Activated CD8-positive, alpha-beta memory T cell treated with anti-CD3 and anti-CD28 coated beads, Interleukin-2, amount 50 U/mL, for 24 hours (primary cell): ENCODE measurements around the gene TFR2.
A peak's percentile ranks its signal among the peaks of the same experiment; 100 is the strongest.

ENCODE experiments used
- DNase-seq: peaks from one replicate; pipeline ENCODE4 v3.0.0-alpha.2; 2020; ENCODE audit errors: extremely low read depth

TFR2 gene

GRCh38 chr7:100654908-100655831, 13.8 kb upstream of the TFR2 start:
- no peak for DNase-seq

GRCh38 chr7:100649826-100650565, 8.6 kb upstream of the TFR2 start:
- no peak for DNase-seq

- DNase-seq = no peak
Measured at GRCh38 chr7:100642534-100642907, 1.2 kb upstream of the TFR2 start.

- DNase-seq = no peak
Measured at GRCh38 chr7:100641860-100642533, 645 bp upstream of the TFR2 start.

- no peak for DNase-seq
Measured at GRCh38 chr7:100640517-100641440, 573 bp downstream of the TFR2 start.

GRCh38 chr7:100639995-100640516, 1.3 kb downstream of the TFR2 start:
- no peak for DNase-seq

GRCh38 chr7:100632951-100633717, 8.2 kb downstream of the TFR2 start:
- DNase-seq = no peak

- DNase-seq = no peak
Measured at GRCh38 chr7:100630066-100630465, 11.3 kb downstream of the TFR2 start.

- DNase-seq = no peak
Measured at GRCh38 chr7:100629117-100629716, 12.1 kb downstream of the TFR2 start.

GRCh38 chr7:100627238-100627549, 14.2 kb downstream of the TFR2 start:
- DNase-seq = no peak

- DNase-seq = peak; percentile 73
Measured at GRCh38 chr7:100626530-100627237, 14.7 kb downstream of the TFR2 start.

GRCh38 chr7:100626055-100626454, 15.3 kb downstream of the TFR2 start:
- DNase-seq = no peak

GRCh38 chr7:100623951-100624824, 17.2 kb downstream of the TFR2 start:
- DNase-seq = no peak

- no peak for DNase-seq
Measured at GRCh38 chr7:100621554-100621953, 19.8 kb downstream of the TFR2 start.

- DNase-seq = no peak
Measured at GRCh38 chr7:100620804-100621203, 20.5 kb downstream of the TFR2 start.

GRCh38 chr7:100620239-100620638, 21.1 kb downstream of the TFR2 start:
- no peak for DNase-seq

GRCh38 chr7:100614308-100614861, 27.0 kb downstream of the TFR2 start:
- no peak for DNase-seq
